Chondrocyte (in vitro differentiated cells): ENCODE measurements around the gene SMOC1. TPM values are rescaled to one million over a fixed set of nuclear protein-coding genes. Genes with fewer than 3 reads are reported as not detected.

Source experiments
- DNase-seq: peaks from one replicate; pipeline ENCODE4 v3.0.0; 2021; ENCODE audit warnings: mixed read lengths, low spot score
- H3K27ac Mint-ChIP-seq: one replicate; pipeline ENCODE4 v1.8.0; 2021; ENCODE audit warnings: mild to moderate bottlenecking, moderate library complexity, mixed read lengths; ENCODE audit not compliant: unreplicated experiment
- H3K27me3 Mint-ChIP-seq: 2 replicates; pipeline ENCODE4 v1.8.0; 2021; ENCODE audit warnings: low read depth, mixed read lengths
- H3K36me3 Mint-ChIP-seq: 2 replicates; pipeline ENCODE4 v1.8.0; 2021; ENCODE audit warnings: low read depth, mixed read lengths
- H3K4me1 Mint-ChIP-seq: 2 replicates; pipeline ENCODE4 v1.8.0; 2021; ENCODE audit warnings: low read depth, mild to moderate bottlenecking, mixed read lengths
- H3K4me3 Mint-ChIP-seq: one replicate; pipeline ENCODE4 v1.8.0; 2021; ENCODE audit warnings: mild to moderate bottlenecking, moderate library complexity, mixed read lengths; ENCODE audit not compliant: unreplicated experiment
- H3K9me3 Mint-ChIP-seq: 2 replicates; pipeline ENCODE4 v1.8.0; 2021; ENCODE audit warnings: low read depth, mixed read lengths
- CTCF ChIP-seq: fragments of 200-600 bp; sonication (generic); IDR thresholded peaks from 2 replicates; pipeline ENCODE4 v1.5.0; 2021; ENCODE audit warnings: antibody characterized with exemption, mild to moderate bottlenecking, moderate library complexity
- total RNA-seq: library from RNA; stranded (reverse); gene quantifications from 3 replicates; pipeline ENCODE4 v1.2.1, GENCODE V29; 2021

SMOC1 gene
- total RNA-seq, 1 donor from 2014 or later = 1.1 TPM

GRCh38 chr14:69861025-69861569 is 18.1 kb upstream of the SMOC1 start:
- no peak overlapping the region for H3K27ac Mint-ChIP-seq
- H3K4me3 Mint-ChIP-seq = no peak overlapping the region
- H3K36me3 Mint-ChIP-seq = no peaks in the 10 kb centered on the region
- no peak for TF ChIP-seq CTCF
- H3K9me3 Mint-ChIP-seq = peaks cover 14% of the 10 kb centered on the region
- H3K4me1 Mint-ChIP-seq = no peaks in the 10 kb centered on the region
- peaks cover 6% of the 10 kb centered on the region for H3K27me3 Mint-ChIP-seq
- DNase-seq = no peak

GRCh38 chr14:69863083-69863482 is 16.1 kb upstream of the SMOC1 start:
- Mint-ChIP-seq H3K9me3 (peaks cover 20% of the 10 kb centered on the region), H3K27ac (no peak overlapping the region), H3K4me3 (no peak overlapping the region), H3K36me3 (no peaks in the 10 kb centered on the region), H3K4me1 (no peaks in the 10 kb centered on the region), H3K27me3 (peaks cover 6% of the 10 kb centered on the region)
- TF ChIP-seq CTCF = no peak
- DNase-seq = no peak

- Mint-ChIP-seq H3K4me3 (no peak overlapping the region), H3K27ac (no peak overlapping the region), H3K27me3 (peaks cover 8% of the 10 kb centered on the region), H3K36me3 (no peaks in the 10 kb centered on the region), H3K9me3 (peaks cover 28% of the 10 kb centered on the region), H3K4me1 (no peaks in the 10 kb centered on the region)
- DNase-seq = no peak
- no peak for TF ChIP-seq CTCF
These were observed 13.4 kb upstream of the SMOC1 start for GRCh38 chr14:69865701-69866365.

GRCh38 chr14:69868363-69868963 is 10.8 kb upstream of the SMOC1 start:
- Mint-ChIP-seq H3K36me3 (no peaks in the 10 kb centered on the region), H3K27me3 (peaks cover 5% of the 10 kb centered on the region), H3K4me3 (no peak overlapping the region), H3K4me1 (no peaks in the 10 kb centered on the region), H3K9me3 (peaks cover 28% of the 10 kb centered on the region), H3K27ac (no peak overlapping the region)
- no peak for TF ChIP-seq CTCF
- DNase-seq = no peak

GRCh38 chr14:69870613-69871012 is 8.6 kb upstream of the SMOC1 start:
- Mint-ChIP-seq H3K36me3 (no peaks in the 10 kb centered on the region), H3K4me3 (no peak overlapping the region), H3K27ac (no peak overlapping the region), H3K9me3 (peaks cover 19% of the 10 kb centered on the region), H3K4me1 (no peaks in the 10 kb centered on the region), H3K27me3 (peaks cover 3% of the 10 kb centered on the region)
- no peak for DNase-seq
- no peak for TF ChIP-seq CTCF
